Adipocyte (in vitro differentiated cells): ENCODE data around the gene C1orf174.

ENCODE experiments used
- DNase-seq: peaks from one replicate; pipeline ENCODE4 v3.0.0-alpha.2; 2015; ENCODE audit warnings: low read depth
- H3K27me3 ChIP-seq: replicated peaks from 2 replicates; pipeline ENCODE4 v1.7.0; 2013; ENCODE audit warnings: mild to moderate bottlenecking, low read length, moderate library complexity; ENCODE audit not compliant: control insufficient read depth, insufficient read depth
- H3K36me3 ChIP-seq: 2 replicates; pipeline ENCODE4 v1.7.0; 2013; ENCODE audit warnings: low read length, mild to moderate bottlenecking, moderate library complexity; ENCODE audit not compliant: control insufficient read depth, insufficient read depth, severe bottlenecking
- H3K4me1 ChIP-seq: 2 replicates; pipeline ENCODE4 v1.7.0; 2013; ENCODE audit warnings: mild to moderate bottlenecking, low read length, moderate library complexity; ENCODE audit not compliant: control insufficient read depth, insufficient read depth
- H3K4me3 ChIP-seq: 2 replicates; pipeline ENCODE4 v1.7.0; 2013; ENCODE audit warnings: mild to moderate bottlenecking, low read length, moderate library complexity
- H3K9ac ChIP-seq: 2 replicates; pipeline ENCODE4 v1.7.0; 2013; ENCODE audit warnings: mild to moderate bottlenecking, low read length, moderate library complexity
- H3K9me3 ChIP-seq: 2 replicates; pipeline ENCODE4 v1.7.0; 2013; ENCODE audit warnings: mild to moderate bottlenecking, low read length, moderate library complexity; ENCODE audit not compliant: control insufficient read depth

The C1orf174 gene

GRCh38 chr1:3876716-3877115 lies 23.4 kb downstream of the C1orf174 start:
- Histone ChIP-seq H3K4me3 (no peak overlapping the region), H3K9me3 (peaks cover 14% of the 10 kb centered on the region), H3K9ac (no peak overlapping the region), H3K36me3 (peaks cover 41% of the 10 kb centered on the region), H3K4me1 (no peaks in the 10 kb centered on the region), H3K27me3 (no peaks in the 10 kb centered on the region)
- DNase-seq = no peak

DNA sequence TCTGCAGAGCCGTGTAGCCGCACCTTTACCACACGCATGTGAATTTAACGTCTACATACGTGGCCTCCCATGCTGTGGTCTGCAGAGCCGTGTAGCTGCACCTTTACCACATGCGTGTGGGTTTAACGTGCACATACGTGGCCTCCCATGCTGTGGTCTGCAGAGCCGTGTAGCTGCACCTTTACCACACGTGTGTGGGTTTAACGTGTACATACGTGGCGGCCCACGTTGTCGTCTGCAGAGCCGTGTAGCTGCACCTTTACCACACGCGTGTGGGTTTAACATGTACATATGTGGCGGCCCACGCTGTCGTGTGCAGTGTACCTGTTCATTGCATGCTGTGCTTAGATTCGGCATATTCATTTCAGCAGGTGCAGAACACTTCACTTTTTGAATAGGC lies 25.3 kb downstream of the C1orf174 start:
- no peak for DNase-seq
- Histone ChIP-seq H3K4me3 (no peak overlapping the region), H3K27me3 (no peaks in the 10 kb centered on the region), H3K4me1 (no peaks in the 10 kb centered on the region), H3K36me3 (peaks cover 47% of the 10 kb centered on the region), H3K9me3 (peaks cover 14% of the 10 kb centered on the region), H3K9ac (no peak overlapping the region)

DNA sequence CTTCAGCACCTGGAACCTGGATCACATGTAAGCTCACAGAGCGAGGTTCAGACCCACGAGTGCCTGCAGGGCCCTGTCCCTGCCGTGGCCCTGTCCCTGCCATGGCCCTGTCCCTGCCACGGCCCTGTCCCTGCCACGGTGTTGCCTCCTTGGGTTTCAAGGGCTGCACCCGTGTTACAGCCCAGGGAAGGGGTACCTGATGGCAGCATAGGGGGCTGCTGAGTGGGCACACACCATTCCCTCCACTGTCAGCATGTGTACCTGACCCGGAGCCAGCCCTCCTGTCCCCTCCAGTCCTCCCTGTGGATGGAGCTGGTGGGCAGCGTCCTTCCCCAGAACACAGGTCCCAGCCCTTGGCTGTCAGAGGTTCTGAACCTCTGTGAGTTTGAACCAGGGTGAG lies 27.5 kb downstream of the C1orf174 start:
- no peaks in the 10 kb centered on the region for H3K4me1 ChIP-seq
- no peaks in the 10 kb centered on the region for H3K9me3 ChIP-seq
- no peak overlapping the region for H3K4me3 ChIP-seq

DNA sequence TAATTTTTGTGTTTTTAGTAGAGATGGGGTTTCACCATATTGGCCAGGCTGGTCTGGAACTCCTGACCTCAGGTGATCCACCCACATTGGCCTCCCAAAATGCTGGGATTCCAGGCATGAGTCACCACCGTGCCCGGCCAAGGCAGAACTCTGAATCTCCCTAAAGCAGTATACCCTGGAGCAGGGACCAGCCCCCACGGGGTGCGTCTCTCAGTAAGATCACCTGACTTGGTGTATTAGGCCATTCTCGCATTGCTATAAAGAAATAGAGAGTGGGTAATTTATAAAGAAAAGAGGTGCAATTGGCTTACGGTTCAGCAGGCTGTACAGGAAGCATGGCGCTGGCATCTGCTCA lies 28.6 kb downstream of the C1orf174 start:
- Histone ChIP-seq H3K4me1 (no peaks in the 10 kb centered on the region), H3K4me3 (no peak overlapping the region), H3K9ac (no peak overlapping the region), H3K36me3 (peaks cover 40% of the 10 kb centered on the region), H3K9me3 (no peaks in the 10 kb centered on the region), H3K27me3 (no peaks in the 10 kb centered on the region)
- DNase-seq = no peak

More for the DNA sequence above, 27.5 kb downstream of the C1orf174 start:
- H3K36me3 ChIP-seq = peaks cover 42% of the 10 kb centered on the region
- no peak for DNase-seq
- no peaks in the 10 kb centered on the region for H3K27me3 ChIP-seq
- no peak overlapping the region for H3K9ac ChIP-seq

DNA sequence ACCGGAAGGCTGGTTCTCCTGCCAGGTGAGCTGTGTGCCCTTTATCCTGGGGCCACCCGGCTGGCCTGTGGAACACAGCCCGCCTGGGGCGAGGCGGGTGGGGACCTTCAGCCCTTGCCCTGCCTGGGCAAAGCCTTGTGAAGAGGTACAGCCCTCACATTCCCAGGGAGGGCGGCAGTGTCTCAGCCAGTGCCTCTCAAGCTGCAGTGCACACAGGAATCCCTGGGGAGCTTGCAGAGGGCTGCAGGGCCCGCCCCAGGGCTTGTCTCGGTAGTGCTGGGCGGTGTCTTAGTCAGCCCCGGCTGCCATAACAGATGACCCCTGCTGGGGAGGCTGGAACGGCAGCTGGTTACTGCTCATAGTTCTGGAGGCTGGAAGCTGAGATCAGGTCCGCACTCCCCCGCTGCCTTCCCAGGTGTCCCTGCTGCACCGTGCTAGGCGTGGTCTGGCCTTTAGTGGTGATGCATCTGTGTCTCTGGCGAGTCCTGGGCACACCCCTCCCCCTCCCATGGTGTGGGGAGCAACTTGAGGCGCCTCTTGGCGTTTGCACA lies 30.2 kb downstream of the C1orf174 start:
- Histone ChIP-seq H3K4me3 (no peak overlapping the region), H3K36me3 (peaks cover 30% of the 10 kb centered on the region), H3K4me1 (no peaks in the 10 kb centered on the region), H3K9ac (no peak overlapping the region), H3K27me3 (no peaks in the 10 kb centered on the region), H3K9me3 (no peaks in the 10 kb centered on the region)
- DNase-seq = no peak

- DNase-seq = no peak
- Histone ChIP-seq H3K9me3 (no peaks in the 10 kb centered on the region), H3K9ac (no peak overlapping the region), H3K4me3 (no peak overlapping the region), H3K27me3 (no peaks in the 10 kb centered on the region), H3K36me3 (peaks cover 20% of the 10 kb centered on the region), H3K4me1 (no peaks in the 10 kb centered on the region)
Observed at GRCh38 chr1:3868464-3869006, 31.5 kb downstream of the C1orf174 start.

GRCh38 chr1:3865606-3866160 lies 34.4 kb downstream of the C1orf174 start:
- Histone ChIP-seq H3K9ac (no peak overlapping the region), H3K27me3 (no peaks in the 10 kb centered on the region), H3K9me3 (no peaks in the 10 kb centered on the region), H3K36me3 (peaks cover 12% of the 10 kb centered on the region), H3K4me1 (no peaks in the 10 kb centered on the region), H3K4me3 (no peak overlapping the region)
- DNase-seq = no peak

GRCh38 chr1:3864884-3865283 lies 35.2 kb downstream of the C1orf174 start:
- no peak for DNase-seq
- no peak overlapping the region for H3K4me3 ChIP-seq
- peaks cover 4% of the 10 kb centered on the region for H3K36me3 ChIP-seq
- H3K9me3 ChIP-seq = no peaks in the 10 kb centered on the region
- H3K27me3 ChIP-seq = no peaks in the 10 kb centered on the region
- no peak overlapping the region for H3K9ac ChIP-seq
- no peaks in the 10 kb centered on the region for H3K4me1 ChIP-seq

DNA sequence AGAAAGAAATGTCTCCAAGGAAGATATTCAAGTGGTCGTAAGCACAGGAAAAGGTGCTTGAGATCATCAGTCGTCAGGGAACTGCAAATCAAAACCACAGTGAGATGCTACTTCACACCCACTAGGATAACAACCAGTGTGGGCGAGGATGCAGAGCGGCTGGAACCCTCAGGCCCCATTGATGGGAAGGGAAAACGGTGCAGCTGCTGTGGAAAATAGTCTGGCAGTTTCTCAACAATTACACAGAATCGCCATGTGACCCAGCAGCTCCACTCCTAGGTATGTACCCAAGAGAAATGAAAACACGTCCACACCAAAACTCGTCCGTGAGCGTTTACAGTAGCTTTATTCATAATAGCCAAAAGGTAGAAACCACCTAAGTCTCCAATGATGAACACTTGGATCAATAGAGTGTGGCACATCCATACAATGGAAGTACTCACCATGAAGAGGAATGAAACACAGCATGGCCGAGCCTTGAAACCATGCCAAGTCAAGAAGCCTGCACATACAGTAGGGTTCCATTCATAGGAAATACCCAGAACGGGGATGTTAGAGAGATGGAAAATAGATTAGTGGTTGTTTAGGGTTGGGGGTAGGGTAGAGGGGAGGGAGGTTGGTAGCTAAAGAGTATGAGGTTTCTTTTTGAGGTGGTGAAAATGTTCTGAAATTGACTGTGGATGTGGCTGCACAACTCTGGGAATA lies 36.7 kb downstream of the C1orf174 start:
- no peak overlapping the region for H3K9ac ChIP-seq
- no peak for DNase-seq

DNA sequence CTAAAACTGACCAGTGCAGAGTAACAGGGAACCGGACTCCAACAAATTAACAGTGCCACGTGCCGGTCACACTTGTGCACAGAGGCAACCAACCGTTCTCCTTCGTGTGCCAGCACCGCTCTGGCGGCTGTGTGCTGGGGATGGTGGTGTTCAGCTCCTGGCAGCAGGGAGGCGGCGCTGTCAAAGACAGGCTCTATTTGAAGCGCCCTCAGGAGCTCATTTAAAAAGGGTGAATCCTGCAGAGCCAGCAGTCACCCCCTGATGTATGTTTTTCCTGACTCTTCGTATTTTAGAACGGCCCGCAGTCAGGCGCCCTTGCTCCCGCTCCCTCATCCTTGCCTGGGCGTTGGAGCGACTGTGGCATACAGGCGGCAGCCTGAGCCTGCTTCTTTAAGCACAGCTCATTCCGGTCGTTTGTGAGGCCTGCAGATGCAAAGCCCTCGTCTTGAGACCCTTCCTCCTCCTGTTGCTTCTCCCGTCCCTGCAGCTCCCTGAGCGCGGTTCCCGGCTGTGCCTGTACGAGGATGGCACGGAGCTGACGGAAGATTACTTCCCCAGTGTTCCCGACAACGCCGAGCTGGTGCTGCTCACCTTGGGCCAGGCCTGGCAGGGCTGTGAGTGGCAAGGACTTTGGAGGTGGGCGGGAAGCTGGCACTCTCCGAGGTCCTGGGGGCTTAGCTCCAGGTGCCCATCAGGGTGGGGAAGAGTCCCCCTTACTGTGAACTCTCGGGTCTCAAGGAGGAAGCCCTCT lies 41.7 kb downstream of the C1orf174 start:
- H3K4me3 ChIP-seq = peak overlapping the region; percentile 100
- H3K27me3 ChIP-seq = no peaks in the 10 kb centered on the region
- no peaks in the 10 kb centered on the region for H3K36me3 ChIP-seq
- H3K9me3 ChIP-seq = no peaks in the 10 kb centered on the region
- H3K4me1 ChIP-seq = peaks cover 18% of the 10 kb centered on the region
- peak; percentile 29 for DNase-seq
- H3K9ac ChIP-seq = peak overlapping the region; percentile 98

More for the DNA sequence above, 36.7 kb downstream of the C1orf174 start:
- Histone ChIP-seq H3K27me3 (no peaks in the 10 kb centered on the region), H3K4me3 (no peak overlapping the region), H3K4me1 (peaks cover 2% of the 10 kb centered on the region), H3K36me3 (no peaks in the 10 kb centered on the region), H3K9me3 (no peaks in the 10 kb centered on the region)

DNA sequence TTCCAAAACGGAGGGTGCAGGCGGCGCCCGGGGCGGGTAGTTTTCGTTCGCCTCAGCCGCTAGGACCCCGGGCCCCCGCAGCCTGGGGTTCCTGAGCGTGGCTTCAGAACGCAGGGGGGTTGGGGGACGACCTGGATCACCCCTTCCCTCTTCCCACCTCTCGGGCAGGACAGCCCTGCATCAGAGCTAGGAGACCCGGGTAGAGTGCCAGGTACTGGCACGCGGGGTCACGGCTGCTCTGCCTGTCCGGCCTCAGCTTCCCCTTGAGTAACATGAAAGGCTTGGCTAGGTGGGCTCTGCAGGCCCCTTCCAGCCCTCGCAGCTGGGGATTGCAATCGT lies 42.3 kb downstream of the C1orf174 start:
- Histone ChIP-seq H3K4me1 (peaks cover 18% of the 10 kb centered on the region), H3K27me3 (no peaks in the 10 kb centered on the region), H3K4me3 (peak overlapping the region; percentile 100), H3K36me3 (no peaks in the 10 kb centered on the region), H3K9ac (peak overlapping the region; percentile 98), H3K9me3 (no peaks in the 10 kb centered on the region)
- peak; percentile 15 for DNase-seq
